Measurements from ENCODE around the gene SGIP1.

SGIP1 gene

GRCh38 chr1:66597500-66597899 lies 63.5 kb downstream of the SGIP1 start:
- no peaks in the 10 kb centered on the region for H3K36me3 ChIP-seq (ENCODE audit: control insufficient read depth in 4 of 4, insufficient read depth in 4 of 4, low read length in 3 of 4)
- ChIA-PET POLR2A (no interaction called here), CTCF (no interaction called here)
- no peaks in the 10 kb centered on the region for H3K4me1 ChIP-seq (ENCODE audit: control extremely low read depth in 1 of 4, control insufficient read depth in 4 of 4, insufficient read depth in 4 of 4, low read length in 3 of 4)
- no peak for DNase-seq
- no peak overlapping the region for H3K27ac ChIP-seq (ENCODE audit: insufficient read depth in 1 of 2, low read depth in 1 of 2, low read length in 2 of 2, poor library complexity in 1 of 2, severe bottlenecking in 2 of 2)
- H3K4me3 ChIP-seq (ENCODE audit: control insufficient read depth in 1 of 7, extremely low read depth in 1 of 7, insufficient read depth in 4 of 7, low read depth in 2 of 7, low read length in 6 of 7): no peak overlapping the region
- H3K27me3 ChIP-seq (replicated peaks in 2 of 5; ENCODE audit: control insufficient read depth in 4 of 5, insufficient read depth in 5 of 5, low read length in 4 of 5): no peaks in the 10 kb centered on the region
- 100% methylated on average over 3 of the region's 4 CpGs for WGBS (ENCODE audit: insufficient coverage)
- H3K9me3 ChIP-seq (ENCODE audit: control extremely low read depth in 1 of 5, control insufficient read depth in 4 of 5, insufficient read depth in 2 of 5, low read depth in 1 of 5, low read length in 4 of 5): peaks cover 0 to 4% (median 2%) of the 10 kb centered on the region in 5 experiments

- ChIA-PET CTCF (no interaction called here), POLR2A (no interaction called here)
- Histone ChIP-seq H3K4me3 (ENCODE audit: control insufficient read depth in 1 of 7, extremely low read depth in 1 of 7, insufficient read depth in 4 of 7, low read depth in 2 of 7, low read length in 6 of 7) (no peak overlapping the region), H3K4me1 (ENCODE audit: control extremely low read depth in 1 of 4, control insufficient read depth in 4 of 4, insufficient read depth in 4 of 4, low read length in 3 of 4) (no peaks in the 10 kb centered on the region), H3K27ac (ENCODE audit: insufficient read depth in 1 of 2, low read depth in 1 of 2, low read length in 2 of 2, poor library complexity in 1 of 2, severe bottlenecking in 2 of 2) (no peak overlapping the region), H3K36me3 (ENCODE audit: control insufficient read depth in 4 of 4, insufficient read depth in 4 of 4, low read length in 3 of 4) (no peaks in the 10 kb centered on the region), H3K27me3 (replicated peaks in 2 of 5; ENCODE audit: control insufficient read depth in 4 of 5, insufficient read depth in 5 of 5, low read length in 4 of 5) (no peaks in the 10 kb centered on the region), H3K9me3 (ENCODE audit: control extremely low read depth in 1 of 5, control insufficient read depth in 4 of 5, insufficient read depth in 2 of 5, low read depth in 1 of 5, low read length in 4 of 5) (peaks cover 0 to 4% (median 2%) of the 10 kb centered on the region in 5 experiments)
- 98% methylated on average over 4 of the region's 6 CpGs for WGBS (ENCODE audit: insufficient coverage)
- no peak for DNase-seq
Observed at GRCh38 chr1:66598670-66599069, 64.7 kb downstream of the SGIP1 start.

- H3K27ac ChIP-seq (ENCODE audit: insufficient read depth in 1 of 2, low read depth in 1 of 2, low read length in 2 of 2, poor library complexity in 1 of 2, severe bottlenecking in 2 of 2): no peak overlapping the region
- POLR2A ChIA-PET: no interaction called here
- WGBS (ENCODE audit: insufficient coverage): no CpG with 5 or more reads among the region's 3 CpGs
Observed at GRCh38 chr1:66599346-66599745, 65.4 kb downstream of the SGIP1 start.

GRCh38 chr1:66599899-66600737 lies 66.2 kb downstream of the SGIP1 start:
- H3K36me3 ChIP-seq (ENCODE audit: control insufficient read depth in 4 of 4, insufficient read depth in 4 of 4, low read length in 3 of 4): no peaks in the 10 kb centered on the region
- no peaks in the 10 kb centered on the region for H3K27me3 ChIP-seq (replicated peaks in 2 of 5; ENCODE audit: control insufficient read depth in 4 of 5, insufficient read depth in 5 of 5, low read length in 4 of 5)
- H3K4me1 ChIP-seq (ENCODE audit: control extremely low read depth in 1 of 4, control insufficient read depth in 4 of 4, insufficient read depth in 4 of 4, low read length in 3 of 4): no peaks in the 10 kb centered on the region
- CTCF ChIA-PET: interaction anchor here (0.8 kb wide), 1 partner anchor 22 kb away, joined by 3 read pairs; no protein-coding TSS in a partner anchor
- H3K9me3 ChIP-seq (ENCODE audit: control extremely low read depth in 1 of 5, control insufficient read depth in 4 of 5, insufficient read depth in 2 of 5, low read depth in 1 of 5, low read length in 4 of 5): peaks cover 0 to 4% (median under 1%) of the 10 kb centered on the region in 5 experiments
- no peak for DNase-seq
- 97% methylated on average over 12 of the region's 14 CpGs for WGBS (ENCODE audit: insufficient coverage)
- no peak overlapping the region for H3K27ac ChIP-seq (ENCODE audit: insufficient read depth in 1 of 2, low read depth in 1 of 2, low read length in 2 of 2, poor library complexity in 1 of 2, severe bottlenecking in 2 of 2)
- no peak overlapping the region for H3K4me3 ChIP-seq (ENCODE audit: control insufficient read depth in 1 of 7, extremely low read depth in 1 of 7, insufficient read depth in 4 of 7, low read depth in 2 of 7, low read length in 6 of 7)
- POLR2A ChIA-PET: no interaction called here

More at GRCh38 chr1:66599346-66599745, 65.4 kb downstream of the SGIP1 start:
- Histone ChIP-seq H3K9me3 (ENCODE audit: control extremely low read depth in 1 of 5, control insufficient read depth in 4 of 5, insufficient read depth in 2 of 5, low read depth in 1 of 5, low read length in 4 of 5) (peaks cover 0 to 4% (median 2%) of the 10 kb centered on the region in 5 experiments), H3K4me1 (ENCODE audit: control extremely low read depth in 1 of 4, control insufficient read depth in 4 of 4, insufficient read depth in 4 of 4, low read length in 3 of 4) (no peaks in the 10 kb centered on the region), H3K27me3 (replicated peaks in 2 of 5; ENCODE audit: control insufficient read depth in 4 of 5, insufficient read depth in 5 of 5, low read length in 4 of 5) (no peaks in the 10 kb centered on the region), H3K36me3 (ENCODE audit: control insufficient read depth in 4 of 4, insufficient read depth in 4 of 4, low read length in 3 of 4) (no peaks in the 10 kb centered on the region), H3K4me3 (ENCODE audit: control insufficient read depth in 1 of 7, extremely low read depth in 1 of 7, insufficient read depth in 4 of 7, low read depth in 2 of 7, low read length in 6 of 7) (no peak overlapping the region)
- no peak for DNase-seq
- CTCF ChIA-PET: interaction anchor here (0.8 kb wide), 1 partner anchor 21 kb away, joined by 3 read pairs; no protein-coding TSS in a partner anchor

GRCh38 chr1:66605419-66605997 lies 71.6 kb downstream of the SGIP1 start:
- no peaks in the 10 kb centered on the region for H3K9me3 ChIP-seq (ENCODE audit: control extremely low read depth in 1 of 5, control insufficient read depth in 4 of 5, insufficient read depth in 2 of 5, low read depth in 1 of 5, low read length in 4 of 5)
- ChIA-PET CTCF (no interaction called here), POLR2A (no interaction called here)
- DNase-seq: no peak
- H3K27me3 ChIP-seq (replicated peaks in 2 of 5; ENCODE audit: control insufficient read depth in 4 of 5, insufficient read depth in 5 of 5, low read length in 4 of 5): no peaks in the 10 kb centered on the region
- no peak overlapping the region for H3K27ac ChIP-seq (ENCODE audit: insufficient read depth in 1 of 2, low read depth in 1 of 2, low read length in 2 of 2, poor library complexity in 1 of 2, severe bottlenecking in 2 of 2)
- WGBS (ENCODE audit: insufficient coverage): 98% methylated on average over 7 of the region's 10 CpGs
- no peaks in the 10 kb centered on the region for H3K36me3 ChIP-seq (ENCODE audit: control insufficient read depth in 4 of 4, insufficient read depth in 4 of 4, low read length in 3 of 4)
- H3K4me1 ChIP-seq (ENCODE audit: control extremely low read depth in 1 of 4, control insufficient read depth in 4 of 4, insufficient read depth in 4 of 4, low read length in 3 of 4): no peaks in the 10 kb centered on the region
- no peak overlapping the region for H3K4me3 ChIP-seq (ENCODE audit: control insufficient read depth in 1 of 7, extremely low read depth in 1 of 7, insufficient read depth in 4 of 7, low read depth in 2 of 7, low read length in 6 of 7)

- ChIA-PET CTCF (interaction anchor here (1.3 kb wide), 1 partner anchor 146 kb away, joined by 3 read pairs; the partner anchor contains the start of gene DYNLT5), POLR2A (no interaction called here)
- no peak overlapping the region for H3K27ac ChIP-seq (ENCODE audit: insufficient read depth in 1 of 2, low read depth in 1 of 2, low read length in 2 of 2, poor library complexity in 1 of 2, severe bottlenecking in 2 of 2)
- no peaks in the 10 kb centered on the region for H3K36me3 ChIP-seq (ENCODE audit: control insufficient read depth in 4 of 4, insufficient read depth in 4 of 4, low read length in 3 of 4)
- DNase-seq: no peak
- no peaks in the 10 kb centered on the region for H3K4me1 ChIP-seq (ENCODE audit: control extremely low read depth in 1 of 4, control insufficient read depth in 4 of 4, insufficient read depth in 4 of 4, low read length in 3 of 4)
- no peaks in the 10 kb centered on the region for H3K27me3 ChIP-seq (replicated peaks in 2 of 5; ENCODE audit: control insufficient read depth in 4 of 5, insufficient read depth in 5 of 5, low read length in 4 of 5)
- no peak overlapping the region for H3K4me3 ChIP-seq (ENCODE audit: control insufficient read depth in 1 of 7, extremely low read depth in 1 of 7, insufficient read depth in 4 of 7, low read depth in 2 of 7, low read length in 6 of 7)
- no peaks in the 10 kb centered on the region for H3K9me3 ChIP-seq (ENCODE audit: control extremely low read depth in 1 of 5, control insufficient read depth in 4 of 5, insufficient read depth in 2 of 5, low read depth in 1 of 5, low read length in 4 of 5)
- WGBS (ENCODE audit: insufficient coverage): 100% methylated on average over 1 of the region's 3 CpGs
Observed at GRCh38 chr1:66606362-66607065, 72.6 kb downstream of the SGIP1 start.

- CTCF ChIA-PET: interaction anchor here (1.3 kb wide), 1 partner anchor 145 kb away, joined by 3 read pairs; the partner anchor contains the start of gene DYNLT5
- H3K4me3 ChIP-seq (ENCODE audit: control insufficient read depth in 1 of 7, extremely low read depth in 1 of 7, insufficient read depth in 4 of 7, low read depth in 2 of 7, low read length in 6 of 7): no peak overlapping the region
- H3K9me3 ChIP-seq (ENCODE audit: control extremely low read depth in 1 of 5, control insufficient read depth in 4 of 5, insufficient read depth in 2 of 5, low read depth in 1 of 5, low read length in 4 of 5): no peaks in the 10 kb centered on the region
- no peaks in the 10 kb centered on the region for H3K27me3 ChIP-seq (replicated peaks in 2 of 5; ENCODE audit: control insufficient read depth in 4 of 5, insufficient read depth in 5 of 5, low read length in 4 of 5)
- H3K36me3 ChIP-seq (ENCODE audit: control insufficient read depth in 4 of 4, insufficient read depth in 4 of 4, low read length in 3 of 4): no peaks in the 10 kb centered on the region
- no peak overlapping the region for H3K27ac ChIP-seq (ENCODE audit: insufficient read depth in 1 of 2, low read depth in 1 of 2, low read length in 2 of 2, poor library complexity in 1 of 2, severe bottlenecking in 2 of 2)
- POLR2A ChIA-PET: no interaction called here
- peak; percentile 14 to 20 (median 20) for DNase-seq
- no peaks in the 10 kb centered on the region for H3K4me1 ChIP-seq (ENCODE audit: control extremely low read depth in 1 of 4, control insufficient read depth in 4 of 4, insufficient read depth in 4 of 4, low read length in 3 of 4)
- WGBS (ENCODE audit: insufficient coverage): 100% methylated on average over 1 of the region's 2 CpGs
Observed at GRCh38 chr1:66607458-66607857, 73.5 kb downstream of the SGIP1 start.

All from common myeloid progenitor, CD34-positive (primary cell).